Ovary (tissue), 3 donors: Measurements from ENCODE around the gene PLPPR4.

Experiments
- POLR2A ChIP-seq: fragments of 450-650 bp; IDR thresholded peaks from one replicate; pipeline ENCODE4 v1.6.1; 2017; ENCODE audit warnings: antibody characterized with exemption, mild to moderate bottlenecking, moderate library complexity
- TF ChIP-seq, protein P1 (sequence below), 3 donors: fragments of 450-650 bp in 2 of 3; fragments of 200-600 bp in 1 of 3; IDR thresholded peaks; one replicate each; pipeline versions ENCODE4 v1.5.1 to v1.8.0; 2016 to 2022; ENCODE audit warnings: antibody characterized with exemption in 3 of 3, mild to moderate bottlenecking in 1 of 3
- donor health status: DM: no; HTN: no; CAD: no.

GRCh38 chr1:99218999-99219398 is 45.3 kb upstream of the PLPPR4 start:
- TF ChIP-seq, protein P1, sequence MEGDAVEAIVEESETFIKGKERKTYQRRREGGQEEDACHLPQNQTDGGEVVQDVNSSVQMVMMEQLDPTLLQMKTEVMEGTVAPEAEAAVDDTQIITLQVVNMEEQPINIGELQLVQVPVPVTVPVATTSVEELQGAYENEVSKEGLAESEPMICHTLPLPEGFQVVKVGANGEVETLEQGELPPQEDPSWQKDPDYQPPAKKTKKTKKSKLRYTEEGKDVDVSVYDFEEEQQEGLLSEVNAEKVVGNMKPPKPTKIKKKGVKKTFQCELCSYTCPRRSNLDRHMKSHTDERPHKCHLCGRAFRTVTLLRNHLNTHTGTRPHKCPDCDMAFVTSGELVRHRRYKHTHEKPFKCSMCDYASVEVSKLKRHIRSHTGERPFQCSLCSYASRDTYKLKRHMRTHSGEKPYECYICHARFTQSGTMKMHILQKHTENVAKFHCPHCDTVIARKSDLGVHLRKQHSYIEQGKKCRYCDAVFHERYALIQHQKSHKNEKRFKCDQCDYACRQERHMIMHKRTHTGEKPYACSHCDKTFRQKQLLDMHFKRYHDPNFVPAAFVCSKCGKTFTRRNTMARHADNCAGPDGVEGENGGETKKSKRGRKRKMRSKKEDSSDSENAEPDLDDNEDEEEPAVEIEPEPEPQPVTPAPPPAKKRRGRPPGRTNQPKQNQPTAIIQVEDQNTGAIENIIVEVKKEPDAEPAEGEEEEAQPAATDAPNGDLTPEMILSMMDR (IDR thresholded peaks at IDR 0.05) = no peak
- no peak for TF ChIP-seq POLR2A
